Heart right ventricle (tissue), 16 donors: Measurements from ENCODE around the gene CCDC154. TPM values are rescaled to one million over a fixed set of nuclear protein-coding genes. Genes with fewer than 3 reads are reported as not detected.
"Not testable (repeated sequence)": the region's sequence is repeated elsewhere in the genome, so short reads cannot be mapped to it uniquely, and the experiment has no call there.

Source experiments
- ATAC-seq, 8 donors: fragments of 200-7000 bp; cut with Tn5 transposase; one replicate each; pipeline ENCODE4 v1.9.1; 2020; ENCODE audit warnings: mild to moderate bottlenecking in 8 of 8, moderate library complexity in 8 of 8, moderate number of reproducible peaks in 1 of 8
- DNase-seq, 2 donors: peaks; one replicate each; pipeline ENCODE4 v3.0.0-alpha.2; 2020
- H3K27ac ChIP-seq, 10 donors: fragments of 200-600 bp; sonication (generic) in 2 of 10; one replicate each; pipeline versions ENCODE4 v1.5.0 to v1.8.0; 2020 to 2022; ENCODE audit warnings: mild to moderate bottlenecking in 3 of 10
- H3K27me3 ChIP-seq, 7 donors: fragments of 200-600 bp; one replicate each; pipeline ENCODE4 v1.8.0; 2021 to 2022; ENCODE audit warnings: mild to moderate bottlenecking in 2 of 7
- H3K36me3 ChIP-seq, 9 donors: fragments of 200-600 bp; sonication (generic) in 1 of 9; one replicate each; pipeline versions ENCODE4 v1.5.0 to v1.8.0; 2020 to 2022; ENCODE audit warnings: mild to moderate bottlenecking in 2 of 9
- H3K4me1 ChIP-seq, 9 donors: fragments of 200-600 bp; sonication (generic) in 1 of 9; one replicate each; pipeline versions ENCODE4 v1.5.0 to v1.8.0; 2020 to 2022; ENCODE audit warnings: mild to moderate bottlenecking in 4 of 9
- H3K4me3 ChIP-seq, 10 donors: fragments of 200-600 bp; sonication (generic) in 2 of 10; one replicate each; pipeline versions ENCODE4 v1.5.0 to v1.8.0; 2020 to 2022; ENCODE audit warnings: mild to moderate bottlenecking in 7 of 10, moderate library complexity in 2 of 10
- H3K9me3 ChIP-seq, 11 donors: fragments of 200-600 bp in 10 of 11; sonication (generic) in 2 of 11; one replicate each; pipeline versions ENCODE4 v1.5.0 to v1.8.0; 2013 to 2022; ENCODE audit warnings: mild to moderate bottlenecking in 2 of 11, control low read depth in 1 of 11, moderate library complexity in 1 of 11
- CTCF ChIP-seq, 9 donors: fragments of 200-600 bp; sonication (generic) in 2 of 9; IDR thresholded peaks; one replicate each; pipeline versions ENCODE4 v1.5.0 to v1.8.0; 2021 to 2022; ENCODE audit warnings: antibody characterized with exemption in 9 of 9, mild to moderate bottlenecking in 5 of 9, moderate library complexity in 1 of 9
- WGBS, 2 donors: extraction: QIAGEN DNeasy Blood & Tissue Kit; methylation state at CpG; one replicate each; pipeline ENCODE4 v1.1.7; 2013; ENCODE audit warnings: inconsistent platforms in 1 of 2; 5-methylcytosine and 5-hydroxymethylcytosine counted together
- intact Hi-C, 10 donors: fragments of 100-400 bp; cut with DNase I; formaldehyde crosslinking; loops; one replicate each; pipeline versions ENCODE4 v1.11.1 to v1.14.2; 2022
- polyA plus RNA-seq, 2 donors: library from polyadenylated mRNA; stranded (reverse); fragments of 200-250 nt; gene quantifications; one replicate each; pipeline ENCODE4 v1.2.3, GENCODE V29; 2013
- total RNA-seq, 10 donors: library from RNA; stranded (reverse); fragmentation: NEBNext Ultra II Directional in 3 of 10; extraction: Animal tissue kit (Norgen Biotek cat#: 25700) in 3 of 10; gene quantifications; one replicate each; pipeline versions ENCODE4 v1.2.1 to v1.2.4, GENCODE V29; 2021 to 2023
- donor health status: Arrhythmogenic right ventricular cardiomyopathy.
- donor health status: ischemic (EF 13 %, LVEDD 7.1; RV severe dilation, severe dysfunction).
- donor health status: healthy with polysubstance abuse.
- donor health status: DM: no; HTN: yes; CAD: no.
- donor health status: DM: no; HTN: no; CAD: no.
- donor health status: ischemic (EF 25% LVEDD 6.9; RV normal size, moderate dysfunction).
- donor health status: ischemic (EF 25% LVEDD 5.7; RV mildly dilated, moderate dysfunction).
- donor health status: healthy.
- donor health status: DM: yes; HTN: yes; CAD: no.
- donor health status: Ischemic cardiomyopathy.
- donor health status: ischemic (EF 35%, LVEDD 5.7; RV mildly dilated, moderate dysfunction).
- donor health status: nonischemic (EF 11% LVEDD 7.7; RV severe dilation, severe dysfunction).
- donor health status: DM: yes; HTN: yes; CAD: no.
- donor health status: PGD.
- donor health status: ischemic (EF 29% LVEDD 5.4; RV normal size, mild dysfunction).
- donor health status: nonischemic (EF 23%, LVEDD 6.1; RV moderate dilation, normal function).

The CCDC154 gene
- total and polyA plus RNA-seq, 12 donors = 0.17 to 5.9 (median 0.75) TPM

- Histone ChIP-seq H3K36me3 (peaks cover 0 to 26% (median 14%) of the 10 kb centered on the region in 9 donors), H3K27ac (no peak overlapping the region), H3K9me3 (no peaks in the 10 kb centered on the region), H3K4me3 (no peak overlapping the region), H3K4me1 (no peaks in the 10 kb centered on the region), H3K27me3 (no peaks in the 10 kb centered on the region)
- DNase-seq (no peak), ATAC-seq (no peak)
- no peak for TF ChIP-seq CTCF (IDR thresholded peaks at IDR 0.05)
- WGBS, 2 donors = 86% methylated on average over 23 to 24 of the region's 24 CpGs
- intact Hi-C loops = no loop called here
Observed at GRCh38 chr16:1442697-1443096, 1.7 kb downstream of the CCDC154 start.

- WGBS, 2 donors = 73 to 80% methylated on average over 22 of the region's 22 CpGs
Observed at GRCh38 chr16:1441391-1441829, 2.9 kb downstream of the CCDC154 start.

GRCh38 chr16:1439699-1440074 lies 4.7 kb downstream of the CCDC154 start:
- WGBS, 2 donors = 94% methylated on average over 4 of the region's 4 CpGs
- DNase-seq, H3K27me3 ChIP-seq, H3K4me3 ChIP-seq, H3K9me3 ChIP-seq, intact Hi-C loops, ATAC-seq, H3K4me1 ChIP-seq, H3K27ac ChIP-seq: not testable (repeated sequence)
- peaks cover 0 to 11% (median 0%) of the 10 kb centered on the region in 9 donors for H3K36me3 ChIP-seq

More at GRCh38 chr16:1441391-1441829, 2.9 kb downstream of the CCDC154 start:
- Histone ChIP-seq H3K4me1 (no peaks in the 10 kb centered on the region), H3K36me3 (peaks cover 0 to 13% (median 9%) of the 10 kb centered on the region in 9 donors), H3K27ac (no peak overlapping the region), H3K4me3 (no peak overlapping the region), H3K27me3 (no peaks in the 10 kb centered on the region), H3K9me3 (no peaks in the 10 kb centered on the region)
- intact Hi-C loops = no loop called here
- DNase-seq (no peak), ATAC-seq (no peak)
- TF ChIP-seq CTCF (IDR thresholded peaks at IDR 0.05) = no peak

GRCh38 chr16:1439058-1439698 lies 5.2 kb downstream of the CCDC154 start:
- no peaks in the 10 kb centered on the region for H3K4me1 ChIP-seq
- intact Hi-C loops = no loop called here
- no peak overlapping the region for H3K27ac ChIP-seq
- H3K4me3 ChIP-seq = no peak overlapping the region
- ATAC-seq (no peak), DNase-seq (no peak)
- no peaks in the 10 kb centered on the region for H3K27me3 ChIP-seq
- WGBS, 2 donors = 81 to 82% methylated on average over 27 of the region's 27 CpGs
- no peak for TF ChIP-seq CTCF (IDR thresholded peaks at IDR 0.05)
- H3K36me3 ChIP-seq = peaks cover 0 to 11% (median 0%) of the 10 kb centered on the region in 9 donors
- no peaks in the 10 kb centered on the region for H3K9me3 ChIP-seq
